Measurements from ENCODE around the gene TMEFF1. TPM values are rescaled to one million over a fixed set of nuclear protein-coding genes. Genes with fewer than 3 reads are reported as not detected.

TMEFF1 gene
- total and polyA plus RNA-seq, 2 of the 8 experiments (the other 6 are each of a cell fraction or from before 2014, with no cell fraction given), result 13.5 to 68.2 TPM

GRCh38 chr9:100583014-100583802, 110.3 kb downstream of the TMEFF1 start:
- 92% methylated on average over 5 of the region's 5 CpGs; no CpG with 5 or more reads in 1 of the 2 experiments for WGBS, 2 experiments (ENCODE audit: extremely low coverage in 1 of 2, insufficient coverage in 1 of 2, insufficient read length in 1 of 2, insufficient replicate concordance in 2 of 2, low coverage in 1 of 2, low lambda C conversion rate in 2 of 2, missing lambda C conversion rate in 1 of 2)
- H3K27me3 ChIP-seq (replicated peaks in 1 of 4; ENCODE audit: control insufficient read depth in 3 of 4, extremely low read depth in 1 of 4, insufficient read depth in 3 of 4, low read length in 3 of 4), result no peaks in the 10 kb centered on the region
- no peak for TF ChIP-seq ATF3 (IDR thresholded peaks at IDR 0.05; ENCODE audit: insufficient read depth, low read depth, low read length)
- TF ChIP-seq SP1 (IDR thresholded peaks at IDR 0.05; ENCODE audit: low read depth, low read length), result no peak
- TF ChIP-seq SP4 (IDR thresholded peaks at IDR 0.05; ENCODE audit: low read length), result no peak

More at GRCh38 chr9:100583014-100583802, 110.3 kb downstream of the TMEFF1 start:
- Histone ChIP-seq H3K4ac (replicated peaks; ENCODE audit: insufficient read length, low read depth, low read length) (no peak overlapping the region), H4K8ac (ENCODE audit: extremely low read depth, insufficient read depth, low read length) (no peak overlapping the region), H3K4me3 (ENCODE audit: extremely low read depth in 1 of 4, insufficient read depth in 2 of 4, low read depth in 3 of 4, low read length in 4 of 4) (no peak overlapping the region), H2BK12ac (ENCODE audit: low read depth, low read length) (no peak overlapping the region), H2BK120ac (replicated peaks; ENCODE audit: low read depth, low read length) (no peak overlapping the region), H3K36me3 (ENCODE audit: control insufficient read depth in 2 of 4, insufficient read depth in 4 of 4, low read length in 3 of 4) (peaks cover 11 to 66% (median 33%) of the 10 kb centered on the region in 4 experiments; a peak in 7 of 8 replicates), H2AK5ac (ENCODE audit: low read depth, low read length) (no peak overlapping the region), H3K14ac (ENCODE audit: insufficient read length) (no peak overlapping the region), H4K91ac (replicated peaks; ENCODE audit: insufficient read length, low read length) (no peak overlapping the region), H3K4me2 (ENCODE audit: insufficient read depth in 1 of 2, low read depth in 2 of 2, low read length in 2 of 2) (no peak overlapping the region), H4K20me1 (replicated peaks in 1 of 2; ENCODE audit: control insufficient read depth in 1 of 2, insufficient read depth in 2 of 2, low read length in 2 of 2) (peaks cover 0 to 2% of the 10 kb centered on the region in 2 experiments), H3K56ac (replicated peaks; ENCODE audit: insufficient read length, low read depth, low read length) (no peak overlapping the region), H3K23ac (ENCODE audit: insufficient read length) (no peak overlapping the region), H2BK20ac (ENCODE audit: low read length) (no peak overlapping the region), H3K4me1 (replicated peaks in 1 of 4; ENCODE audit: control insufficient read depth in 3 of 4, insufficient read depth in 4 of 4, low read length in 3 of 4) (no peaks in the 10 kb centered on the region), H3K18ac (ENCODE audit: extremely low read depth, low read length) (no peak overlapping the region), H4K5ac (ENCODE audit: insufficient read length, low read depth, low read length) (no peak overlapping the region), H3K27ac (ENCODE audit: low read depth, low read length) (no peak overlapping the region), H3K9me3 (ENCODE audit: insufficient read depth in 2 of 2, low read depth in 1 of 2, low read length in 1 of 2) (no peaks in the 10 kb centered on the region), H3K23me2 (ENCODE audit: low read depth, low read length) (no peaks in the 10 kb centered on the region), H2AFZ (ENCODE audit: low read length) (no peak overlapping the region), H3K9ac (replicated peaks in 1 of 4; ENCODE audit: extremely low read depth in 1 of 4, low read depth in 3 of 4, low read length in 3 of 4) (no peak overlapping the region), H2BK5ac (ENCODE audit: low read depth, low read length) (no peak overlapping the region), H3K79me2 (ENCODE audit: control insufficient read depth in 1 of 2, insufficient read depth in 2 of 2, low read length in 2 of 2) (no peaks in the 10 kb centered on the region), H3K79me1 (ENCODE audit: low read depth, low read length) (no peaks in the 10 kb centered on the region), H2BK15ac (ENCODE audit: low read length) (no peak overlapping the region)
- FAIRE-seq, result no peak
- no peak for DNase-seq (ENCODE audit: low read depth in 1 of 2, low spot score in 2 of 2)
- ChIA-PET CTCF (ENCODE audit: partially characterized antibody) (no interaction called here), POLR2A (ENCODE audit: partially characterized antibody) (interaction anchor here (1.1 to 1.4 kb wide), 2 partner anchors 9 to 27 kb away, joined by 3 to 4 read pairs; no protein-coding TSS in a partner anchor)
